H1 (cell line): ENCODE data around the gene HBS1L. TPM values are rescaled to one million over a fixed set of nuclear protein-coding genes. Genes with fewer than 3 reads are reported as not detected.

Experiments used
- ASH2L ChIP-seq: fragments of 200-600, 300-600 bp; sonication (generic); IDR thresholded peaks from one replicate; pipeline ENCODE4 v1.7.1; 2017; ENCODE audit warnings: low read length
- BACH1 ChIP-seq: IDR thresholded peaks from 2 replicates; pipeline ENCODE4 v1.6.1; 2012; ENCODE audit warnings: low read length, improper control_type of control experiment
- E2F6 ChIP-seq: IDR thresholded peaks from 2 replicates; pipeline ENCODE4 v1.6.1; 2012; ENCODE audit warnings: inconsistent platforms
- KDM5A ChIP-seq: fragments of 200-600 bp; IDR thresholded peaks from 2 replicates; pipeline ENCODE4 v1.7.1; 2012; ENCODE audit warnings: mild to moderate bottlenecking, low read length, inconsistent platforms, mixed read lengths
- PHF8 ChIP-seq: fragments of 200-600 bp; sonication (generic); conservative IDR thresholded peaks from 2 replicates; pipeline ENCODE4 v1.7.1; 2012; ENCODE audit warnings: low read depth, mild to moderate bottlenecking, inconsistent platforms, low read length, moderate library complexity
- SIRT6 ChIP-seq: IDR thresholded peaks from one replicate; pipeline ENCODE4 v1.7.1; 2012; ENCODE audit warnings: low read length, inconsistent platforms
- TCF12 ChIP-seq: IDR thresholded peaks from 2 replicates; pipeline ENCODE4 v1.6.1; 2011; ENCODE audit warnings: low read depth, mild to moderate bottlenecking, low read length
- polyA plus RNA-seq, 7 experiments: library from polyadenylated mRNA; depleted of rRNA in 3 of 7; stranded (reverse) in 5 of 7; unstranded in 2 of 7; fragments of >200 nt in 5 of 7; fragments of 200-250 nt in 2 of 7; gene quantifications; 1 replicate in 5 of 7; 2 replicates in 1 of 7; 4 replicates in 1 of 7; pipeline versions ENCODE4 v1.2.1 to v1.2.3, GENCODE V29; 2011 to 2013; ENCODE audit warnings: missing spikeins in 2 of 7, mixed read lengths in 2 of 7
- total RNA-seq: library from RNA; stranded (reverse); fragmentation: NEBNext Ultra II Directional; extraction: Animal tissue kit (Norgen Biotek cat#: 25700); gene quantifications from 2 replicates; pipeline ENCODE4 v1.2.1, GENCODE V29; 2021

The HBS1L gene
- total and polyA plus RNA-seq, 2 of the 8 experiments (the other 6 are each of a cell fraction or from before 2014, with no cell fraction given) = 28.1 to 97.1 TPM

GRCh38 chr6:135002974-135003703 lies 51.5 kb downstream of the HBS1L start (continued):
- TF ChIP-seq KDM5A = no peak
- no peak for TF ChIP-seq TCF12
- no peak for TF ChIP-seq BACH1
- TF ChIP-seq SIRT6 = no peak
- TF ChIP-seq E2F6 = no peak
- TF ChIP-seq PHF8 = no peak
- TF ChIP-seq ASH2L = no peak
